Skeletal muscle tissue (tissue), 4 donors: ENCODE data around the gene SYDE1. TPM values are rescaled to one million over a fixed set of nuclear protein-coding genes. Genes with fewer than 3 reads are reported as not detected.
"Not testable (repeated sequence)": the region's sequence is repeated elsewhere in the genome, so short reads cannot be mapped to it uniquely, and the experiment has no call there.

Source experiments
- H3K27ac ChIP-seq: one replicate; pipeline ENCODE4 v1.7.0; 2013; ENCODE audit warnings: mild to moderate bottlenecking, low read depth, low read length, inconsistent platforms
- H3K27me3 ChIP-seq, 3 donors: one replicate each; pipeline ENCODE4 v1.7.0; 2013; ENCODE audit warnings: low read length in 3 of 3; ENCODE audit not compliant: control insufficient read depth in 3 of 3, insufficient read depth in 3 of 3
- H3K36me3 ChIP-seq, 3 donors: one replicate each; pipeline ENCODE4 v1.7.0; 2013; ENCODE audit warnings: low read length in 3 of 3; ENCODE audit not compliant: control insufficient read depth in 3 of 3, insufficient read depth in 3 of 3
- H3K4me1 ChIP-seq, 3 donors: one replicate each; pipeline ENCODE4 v1.7.0; 2013; ENCODE audit warnings: low read length in 3 of 3, mild to moderate bottlenecking in 3 of 3; ENCODE audit not compliant: control insufficient read depth in 3 of 3, insufficient read depth in 3 of 3
- H3K4me3 ChIP-seq, 3 donors: one replicate each; pipeline ENCODE4 v1.7.0; 2013; ENCODE audit warnings: low read length in 3 of 3
- H3K9ac ChIP-seq, 3 donors: one replicate each; pipeline ENCODE4 v1.7.0; 2013; ENCODE audit warnings: low read length in 3 of 3, mild to moderate bottlenecking in 3 of 3, moderate library complexity in 2 of 3, low read depth in 1 of 3
- H3K9me3 ChIP-seq, 3 donors: one replicate each; pipeline ENCODE4 v1.7.0; 2013; ENCODE audit warnings: low read length in 3 of 3; ENCODE audit not compliant: control insufficient read depth in 3 of 3
- total RNA-seq: library from RNA; depleted of rRNA; stranded (reverse); fragments of >200 nt; gene quantifications from one replicate; pipeline ENCODE4 v1.2.3, GENCODE V29; 2014
- donor health status: Osteomylitis.

The SYDE1 gene, protein sequence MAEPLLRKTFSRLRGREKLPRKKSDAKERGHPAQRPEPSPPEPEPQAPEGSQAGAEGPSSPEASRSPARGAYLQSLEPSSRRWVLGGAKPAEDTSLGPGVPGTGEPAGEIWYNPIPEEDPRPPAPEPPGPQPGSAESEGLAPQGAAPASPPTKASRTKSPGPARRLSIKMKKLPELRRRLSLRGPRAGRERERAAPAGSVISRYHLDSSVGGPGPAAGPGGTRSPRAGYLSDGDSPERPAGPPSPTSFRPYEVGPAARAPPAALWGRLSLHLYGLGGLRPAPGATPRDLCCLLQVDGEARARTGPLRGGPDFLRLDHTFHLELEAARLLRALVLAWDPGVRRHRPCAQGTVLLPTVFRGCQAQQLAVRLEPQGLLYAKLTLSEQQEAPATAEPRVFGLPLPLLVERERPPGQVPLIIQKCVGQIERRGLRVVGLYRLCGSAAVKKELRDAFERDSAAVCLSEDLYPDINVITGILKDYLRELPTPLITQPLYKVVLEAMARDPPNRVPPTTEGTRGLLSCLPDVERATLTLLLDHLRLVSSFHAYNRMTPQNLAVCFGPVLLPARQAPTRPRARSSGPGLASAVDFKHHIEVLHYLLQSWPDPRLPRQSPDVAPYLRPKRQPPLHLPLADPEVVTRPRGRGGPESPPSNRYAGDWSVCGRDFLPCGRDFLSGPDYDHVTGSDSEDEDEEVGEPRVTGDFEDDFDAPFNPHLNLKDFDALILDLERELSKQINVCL
- total RNA-seq: 7.3 TPM

DNA sequence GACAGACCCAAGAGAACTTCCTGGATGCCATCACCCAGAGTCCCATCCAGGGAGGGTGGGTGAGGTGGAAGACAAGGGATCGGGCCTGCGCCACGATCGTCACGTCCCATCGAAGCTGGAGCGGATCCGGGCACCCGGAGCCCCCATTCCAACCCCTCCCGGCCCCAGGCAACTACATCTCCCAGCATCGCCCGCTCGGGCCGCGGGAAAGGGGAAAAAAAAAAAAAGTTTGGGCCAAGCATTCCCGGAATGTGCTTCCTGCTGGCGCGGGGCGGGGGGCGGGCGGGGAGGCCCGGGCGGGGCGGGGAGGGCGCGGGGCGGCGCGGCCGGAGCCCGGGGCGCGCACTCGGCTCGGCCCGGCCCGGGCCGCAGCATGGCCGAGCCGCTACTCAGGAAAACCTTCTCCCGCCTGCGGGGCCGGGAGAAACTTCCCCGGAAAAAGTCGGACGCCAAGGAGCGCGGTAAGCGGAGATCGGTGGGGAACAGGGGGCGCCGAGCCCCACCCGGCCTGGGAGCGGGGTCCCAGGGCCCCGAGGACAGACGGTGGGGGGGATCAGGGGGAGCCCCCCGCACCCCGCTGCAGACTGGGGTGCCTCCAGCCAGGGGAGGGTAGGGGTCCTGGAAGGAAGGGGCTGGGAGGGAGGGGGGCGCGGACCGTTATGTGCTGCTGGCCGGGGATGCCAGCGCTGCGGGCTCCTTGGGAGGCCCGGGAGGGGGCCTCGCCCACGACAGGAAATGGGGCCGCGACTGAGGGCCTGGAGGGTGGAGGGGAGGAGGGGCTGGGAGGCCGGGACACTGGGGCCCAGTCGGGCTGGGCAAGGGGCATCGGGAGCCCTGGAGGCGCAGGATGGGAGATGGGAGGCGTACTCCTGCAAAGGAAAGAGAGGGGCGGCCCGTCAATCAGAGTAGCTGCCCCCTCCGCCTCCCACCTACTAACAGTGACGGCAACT is at the start of gene SYDE1:
Gene SYDE1, plus strand, starts transcription at position 341 of the 950 bp plus-strand sequence. Its CDS starts 33 bp downstream, at position 374.
- Histone ChIP-seq H3K27ac (peak within 1 kb of the TSS; percentile 62), H3K4me3 (peak within 1 kb of the TSS; percentile 51 to 73 (median 66)), H3K4me1 (peaks cover 0 to 14% (median 7%) of the 10 kb centered on the region in 3 donors), H3K36me3 (peaks cover 0 to 5% (median under 1%) of the 10 kb centered on the region in 3 donors), H3K9me3 (peaks cover 8 to 10% (median 8%) of the 10 kb centered on the region in 3 donors), H3K27me3 (peaks cover 0 to 18% (median 12%) of the 10 kb centered on the region in 3 donors), H3K9ac (peak within 1 kb of the TSS; percentile 65 to 77 (median 74))

DNA sequence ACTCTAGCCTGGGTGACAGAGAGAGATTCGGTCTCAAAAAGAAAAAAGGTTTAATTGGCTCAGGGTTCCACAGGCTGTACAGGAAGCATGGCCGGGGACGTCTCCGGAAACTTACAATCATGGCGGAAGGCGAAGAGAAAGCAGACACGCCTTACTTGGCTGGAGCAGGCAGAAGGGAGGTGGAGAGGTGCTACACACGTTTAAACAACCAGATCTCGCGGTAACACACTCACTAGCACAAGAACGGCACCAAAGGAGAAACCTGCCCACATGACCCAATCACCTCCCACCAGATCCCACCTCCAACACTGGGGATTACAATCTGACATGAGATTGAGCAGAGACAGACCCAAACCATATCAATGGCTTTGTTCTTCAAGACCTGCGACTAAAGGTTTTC is 45.2 kb upstream of the SYDE1 start:
- peaks cover 0 to 4% (median 0%) of the 10 kb centered on the region in 3 donors for H3K9me3 ChIP-seq
- H3K4me1 ChIP-seq: no peaks in the 10 kb centered on the region
- H3K27ac ChIP-seq: no peak overlapping the region
- H3K9ac ChIP-seq: no peak overlapping the region
- no peaks in the 10 kb centered on the region for H3K36me3 ChIP-seq
- peaks cover 0 to 3% (median 2%) of the 10 kb centered on the region in 3 donors for H3K27me3 ChIP-seq
- H3K4me3 ChIP-seq: no peak overlapping the region

DNA sequence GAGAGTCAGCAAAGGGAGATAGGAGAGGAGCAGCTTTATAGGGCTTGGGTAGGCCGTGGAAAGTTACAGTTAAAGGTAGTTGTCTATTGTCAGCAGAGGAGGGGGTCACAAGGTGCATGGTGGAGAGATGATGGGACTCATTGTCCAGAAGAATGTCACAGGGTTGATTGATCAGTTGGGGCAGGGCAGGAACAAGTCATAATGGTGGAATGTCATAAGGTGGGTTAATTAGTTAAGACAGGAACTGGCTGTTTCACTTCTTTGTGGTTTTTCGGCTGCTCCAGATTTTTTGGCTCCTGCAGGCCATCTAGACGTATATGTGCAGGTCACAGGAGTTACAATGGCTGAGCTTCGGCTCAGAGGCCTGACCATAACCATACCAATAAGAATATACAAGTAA is 36.8 kb upstream of the SYDE1 start:
- H3K4me3 ChIP-seq, H3K27me3 ChIP-seq, H3K9ac ChIP-seq, H3K4me1 ChIP-seq, H3K9me3 ChIP-seq, H3K36me3 ChIP-seq, H3K27ac ChIP-seq: not testable (repeated sequence)

DNA sequence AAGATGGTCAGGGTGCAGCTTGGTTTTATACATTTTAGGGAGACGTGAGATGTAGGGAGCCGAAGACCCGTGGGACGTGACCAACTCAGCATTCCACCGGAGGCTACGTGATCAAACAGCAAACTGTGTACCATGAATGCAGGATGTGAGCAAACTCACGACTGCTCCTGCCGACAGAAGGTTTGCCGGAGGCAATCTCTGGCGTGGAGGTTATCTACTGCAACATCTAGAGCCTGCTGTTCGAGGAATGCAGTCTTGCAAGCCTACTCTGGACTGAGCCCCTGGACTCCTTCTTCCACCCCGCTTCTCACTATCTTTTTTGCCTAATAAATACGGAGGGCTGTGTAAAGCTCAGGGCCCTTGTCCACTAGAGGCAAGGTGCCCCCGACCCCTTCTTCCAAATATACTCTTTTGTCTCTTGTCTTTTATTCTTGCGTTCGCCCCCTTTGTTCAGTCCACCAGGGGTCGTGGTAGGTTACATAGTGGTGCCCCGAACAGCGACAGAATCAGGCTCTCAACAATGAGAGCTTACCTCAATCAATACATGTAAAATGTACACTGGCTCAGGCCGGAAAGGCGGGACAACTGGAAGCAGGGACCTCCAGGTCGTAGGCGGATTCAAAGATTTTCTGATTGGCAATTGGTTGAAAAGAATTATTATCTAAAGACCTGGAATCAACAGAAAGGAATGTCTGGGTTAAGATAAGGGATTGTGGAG is 34.1 kb upstream of the SYDE1 start:
- H3K36me3 ChIP-seq: no peaks in the 10 kb centered on the region
- no peak overlapping the region for H3K27ac ChIP-seq
- no peak overlapping the region for H3K9ac ChIP-seq
- no peaks in the 10 kb centered on the region for H3K4me1 ChIP-seq
- no peak overlapping the region for H3K4me3 ChIP-seq
- H3K9me3 ChIP-seq: no peaks in the 10 kb centered on the region
- peaks cover 0 to 2% (median 2%) of the 10 kb centered on the region in 3 donors for H3K27me3 ChIP-seq

DNA sequence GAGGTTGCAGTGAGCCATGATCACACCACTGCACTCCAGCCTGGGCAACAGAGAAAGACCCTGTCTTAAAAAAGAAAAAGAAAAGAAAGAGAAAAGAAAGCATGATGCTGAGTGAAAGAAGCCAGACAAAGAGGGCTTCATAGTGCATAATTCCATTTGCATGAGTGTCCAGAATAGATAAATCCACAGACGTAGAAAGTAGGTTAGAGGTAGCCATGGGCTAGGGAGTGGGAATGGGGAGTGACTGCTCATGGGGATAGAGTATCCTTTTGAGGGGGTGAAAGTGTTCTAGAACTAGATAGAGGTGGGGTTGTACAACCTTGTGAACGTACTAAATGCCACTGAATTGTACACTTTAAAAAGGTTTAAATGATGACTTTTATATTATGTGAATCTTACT is 32.8 kb upstream of the SYDE1 start:
- no peak overlapping the region for H3K27ac ChIP-seq
- no peak overlapping the region for H3K9ac ChIP-seq
- H3K4me1 ChIP-seq: no peaks in the 10 kb centered on the region
- H3K36me3 ChIP-seq: no peaks in the 10 kb centered on the region
- H3K4me3 ChIP-seq: no peak overlapping the region
- peaks cover 0 to 7% (median 6%) of the 10 kb centered on the region in 3 donors for H3K27me3 ChIP-seq
- H3K9me3 ChIP-seq: no peaks in the 10 kb centered on the region

DNA sequence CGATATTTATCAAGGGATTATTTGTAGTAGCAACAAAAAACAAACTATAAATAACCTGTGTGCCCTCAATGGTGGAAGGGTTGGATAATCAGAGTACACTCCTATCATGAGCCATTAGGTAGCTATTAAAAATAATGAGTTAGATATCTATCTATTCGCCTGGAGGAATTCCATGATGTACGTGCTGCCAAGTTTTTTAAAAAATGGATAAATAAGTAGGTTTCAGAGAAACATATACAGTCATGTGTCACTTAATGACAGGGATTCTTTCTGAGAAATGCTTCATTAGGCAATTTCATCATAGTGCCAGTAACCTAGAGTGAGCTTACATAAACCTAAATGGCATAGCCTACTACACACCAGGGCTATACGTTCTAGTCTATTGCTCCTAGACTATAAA is 31.4 kb upstream of the SYDE1 start:
- Histone ChIP-seq H3K9ac (no peak overlapping the region), H3K9me3 (no peaks in the 10 kb centered on the region), H3K27me3 (peaks cover 0 to 7% (median 6%) of the 10 kb centered on the region in 3 donors), H3K36me3 (no peaks in the 10 kb centered on the region), H3K27ac (no peak overlapping the region), H3K4me3 (no peak overlapping the region), H3K4me1 (no peaks in the 10 kb centered on the region)

DNA sequence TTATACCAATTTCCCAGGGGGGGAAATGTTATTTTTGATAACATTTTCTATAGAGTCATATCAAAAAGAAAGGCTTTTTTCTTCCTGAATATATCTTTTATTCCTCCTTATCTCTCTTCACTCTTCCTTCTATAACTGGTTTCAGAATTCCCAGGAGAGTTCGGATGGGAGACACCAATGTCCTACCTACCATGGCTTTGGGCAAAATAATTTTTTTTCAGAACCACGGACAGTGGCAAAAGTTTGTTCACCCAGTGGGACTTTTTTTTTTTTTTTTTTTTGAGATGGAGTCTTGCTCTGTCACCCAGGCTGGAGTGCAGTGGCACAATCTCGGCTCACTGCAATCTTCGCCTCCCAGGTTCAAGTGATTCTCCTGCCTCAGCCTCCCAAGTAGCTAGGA is 27.2 kb upstream of the SYDE1 start:
- H3K27ac ChIP-seq, H3K4me1 ChIP-seq, H3K4me3 ChIP-seq, H3K9ac ChIP-seq, H3K9me3 ChIP-seq, H3K36me3 ChIP-seq: not testable (repeated sequence)
- peaks cover 2 to 17% (median 12%) of the 10 kb centered on the region in 3 donors for H3K27me3 ChIP-seq

DNA sequence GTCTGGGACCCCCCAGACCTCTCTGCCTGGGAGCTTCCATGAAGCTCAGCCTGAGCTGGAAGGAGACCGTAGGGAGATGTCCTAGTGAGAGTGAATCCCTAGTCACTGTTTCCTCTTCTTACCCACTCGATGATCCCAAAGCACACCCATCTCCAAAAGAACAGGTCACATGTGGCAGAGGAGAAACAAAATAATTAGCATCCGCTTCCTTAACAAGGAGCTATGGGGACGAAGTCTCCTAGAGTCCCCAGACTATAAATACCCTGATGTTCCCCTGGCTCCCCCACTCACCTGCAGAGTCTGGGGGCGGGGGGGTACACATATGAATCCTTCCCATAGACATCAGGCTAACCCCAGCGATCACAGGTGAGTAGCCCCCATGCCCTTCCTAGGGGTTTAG is 25.3 kb upstream of the SYDE1 start, which contains the start of gene OR1I1:
Gene OR1I1, plus strand, starts transcription at position 301 of the 400 bp plus-strand sequence. CDS start 4,855 bp downstream, outside the sequence.
- H3K4me3 ChIP-seq: no peak within 1 kb of the TSS
- H3K9me3 ChIP-seq: no peaks in the 10 kb centered on the region
- no peak within 1 kb of the TSS for H3K27ac ChIP-seq
- no peaks in the 10 kb centered on the region for H3K4me1 ChIP-seq
- no peak within 1 kb of the TSS for H3K9ac ChIP-seq
- H3K36me3 ChIP-seq: no peaks in the 10 kb centered on the region
- peaks cover 5 to 20% (median 14%) of the 10 kb centered on the region in 3 donors for H3K27me3 ChIP-seq

DNA sequence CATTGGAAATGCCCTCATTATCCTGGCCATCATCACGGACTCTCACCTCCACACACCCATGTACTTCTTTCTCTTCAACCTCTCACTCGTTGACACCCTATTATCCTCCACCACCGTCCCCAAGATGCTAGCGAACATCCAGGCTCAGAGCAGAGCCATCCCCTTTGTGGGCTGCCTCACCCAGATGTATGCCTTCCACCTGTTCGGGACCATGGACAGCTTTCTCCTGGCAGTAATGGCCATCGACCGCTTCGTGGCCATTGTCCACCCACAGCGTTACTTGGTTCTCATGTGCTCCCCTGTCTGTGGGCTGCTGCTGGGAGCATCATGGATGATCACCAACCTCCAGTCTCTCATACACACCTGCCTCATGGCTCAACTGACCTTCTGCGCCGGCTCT is 20.0 kb upstream of the SYDE1 start:
- Histone ChIP-seq H3K9me3 (no peaks in the 10 kb centered on the region), H3K4me1 (no peaks in the 10 kb centered on the region), H3K27ac (no peak overlapping the region), H3K4me3 (no peak overlapping the region), H3K27me3 (peaks cover 18 to 21% (median 20%) of the 10 kb centered on the region in 3 donors), H3K9ac (no peak overlapping the region), H3K36me3 (no peaks in the 10 kb centered on the region)
